ENCODE data around the gene FHIP1B. TPM values are rescaled to one million over a fixed set of nuclear protein-coding genes. Genes with fewer than 3 reads are reported as not detected.

The FHIP1B gene
- total RNA-seq, 2 experiments from 2014 or later: 20.1 to 21.2 TPM

- Histone ChIP-seq H3K27ac (ENCODE audit: low read depth, low read length, poor library complexity, severe bottlenecking) (no peak overlapping the region), H3K79me2 (ENCODE audit: insufficient read depth, low read depth, low read length) (no peaks in the 10 kb centered on the region), H3K4me2 (ENCODE audit: low read length) (no peak overlapping the region), H3K9me2 (ENCODE audit: insufficient read depth, low read length) (no peaks in the 10 kb centered on the region), H2AFZ (ENCODE audit: low read length) (no peak overlapping the region), H3K4me3 (ENCODE audit: low read depth, low read length, poor library complexity, severe bottlenecking) (no peak overlapping the region), H4K20me1 (ENCODE audit: insufficient read depth, low read length) (no peaks in the 10 kb centered on the region; the same call in 1 of the 2 replicates), H3K36me3 (ENCODE audit: insufficient read depth, low read length) (peaks cover 34% of the 10 kb centered on the region), H3K4me1 (ENCODE audit: insufficient read depth, low read length, poor library complexity, severe bottlenecking) (peaks cover 6% of the 10 kb centered on the region), H3K9me3 (ENCODE audit: low read length) (no peaks in the 10 kb centered on the region)
- intact Hi-C loops (cut with micrococcal nuclease; ENCODE audit: unreplicated experiment): no loop called here
- TF ChIP-seq CTCF (conservative IDR thresholded peaks at IDR 0.05; ENCODE audit: low read length) (no peak), EZH2phosphoT487 (IDR thresholded peaks at IDR 0.05; ENCODE audit: borderline replicate concordance, low read depth, low read length) (no peak)
- BruUV-seq (replicated peaks): no TSS peak
- DNase-seq (ENCODE audit: low spot score): no peak
- ChIA-PET CTCF (ENCODE audit: unreplicated experiment) (interaction anchor here (0.6 kb wide), 1 partner anchor 9 kb away, joined by 3 read pairs; no protein-coding TSS in a partner anchor), POLR2A (interaction anchor here (1.4 kb wide), 1 partner anchor 10 kb away, joined by 6 read pairs; no protein-coding TSS in a partner anchor)
These were observed 8.5 kb downstream of the FHIP1B start for GRCh38 chr11:6225896-6226295.

GRCh38 chr11:6225024-6225423 lies 9.4 kb downstream of the FHIP1B start:
- no peaks in the 10 kb centered on the region for H3K79me2 ChIP-seq (ENCODE audit: insufficient read depth, low read depth, low read length)
- no peak overlapping the region for H2AFZ ChIP-seq (ENCODE audit: low read length)
- H3K4me2 ChIP-seq (ENCODE audit: low read length): no peak overlapping the region
- CTCF ChIA-PET (ENCODE audit: unreplicated experiment): interaction anchor here (0.6 kb wide), 1 partner anchor 8 kb away, joined by 3 read pairs; no protein-coding TSS in a partner anchor
- intact Hi-C loops (cut with micrococcal nuclease; ENCODE audit: unreplicated experiment): no loop called here
- H3K27ac ChIP-seq (ENCODE audit: low read depth, low read length, poor library complexity, severe bottlenecking): no peak overlapping the region
- DNase-seq (ENCODE audit: low spot score): no peak
- H3K9me2 ChIP-seq (ENCODE audit: insufficient read depth, low read length): no peaks in the 10 kb centered on the region
- H3K4me3 ChIP-seq (ENCODE audit: low read depth, low read length, poor library complexity, severe bottlenecking): no peak overlapping the region
- H4K20me1 ChIP-seq (ENCODE audit: insufficient read depth, low read length): no peaks in the 10 kb centered on the region
- H3K4me1 ChIP-seq (ENCODE audit: insufficient read depth, low read length, poor library complexity, severe bottlenecking): peaks cover 2% of the 10 kb centered on the region
- POLR2A ChIA-PET: interaction anchor here (0.7 to 1.7 kb wide), 4 partner anchors 8 to 57 kb away, joined by 3 to 6 read pairs (median 5); no protein-coding TSS in a partner anchor
- no TSS peak for BruUV-seq (replicated peaks)
- TF ChIP-seq CTCF (conservative IDR thresholded peaks at IDR 0.05; ENCODE audit: low read length) (no peak), EZH2phosphoT487 (IDR thresholded peaks at IDR 0.05; ENCODE audit: borderline replicate concordance, low read depth, low read length) (no peak)
- peaks cover 42% of the 10 kb centered on the region for H3K36me3 ChIP-seq (ENCODE audit: insufficient read depth, low read length)
- H3K9me3 ChIP-seq (ENCODE audit: low read length): no peaks in the 10 kb centered on the region

GRCh38 chr11:6224421-6224820 lies 10.0 kb downstream of the FHIP1B start:
- Histone ChIP-seq H4K20me1 (ENCODE audit: insufficient read depth, low read length) (no peaks in the 10 kb centered on the region), H2AFZ (ENCODE audit: low read length) (no peak overlapping the region), H3K9me3 (ENCODE audit: low read length) (no peaks in the 10 kb centered on the region), H3K27ac (ENCODE audit: low read depth, low read length, poor library complexity, severe bottlenecking) (no peak overlapping the region), H3K4me2 (ENCODE audit: low read length) (no peak overlapping the region), H3K79me2 (ENCODE audit: insufficient read depth, low read depth, low read length) (no peaks in the 10 kb centered on the region), H3K9me2 (ENCODE audit: insufficient read depth, low read length) (no peaks in the 10 kb centered on the region), H3K4me1 (ENCODE audit: insufficient read depth, low read length, poor library complexity, severe bottlenecking) (no peaks in the 10 kb centered on the region), H3K36me3 (ENCODE audit: insufficient read depth, low read length) (peaks cover 48% of the 10 kb centered on the region), H3K4me3 (ENCODE audit: low read depth, low read length, poor library complexity, severe bottlenecking) (no peak overlapping the region)
- ChIA-PET CTCF (ENCODE audit: unreplicated experiment) (interaction anchor here (0.6 kb wide), 1 partner anchor 10 kb away, joined by 3 read pairs; no protein-coding TSS in a partner anchor), POLR2A (interaction anchor here (1.4 to 1.7 kb wide), 3 partner anchors 9 to 13 kb away, joined by 4 to 6 read pairs (median 6); no protein-coding TSS in a partner anchor)
- no peak for DNase-seq (ENCODE audit: low spot score)
- intact Hi-C loops (cut with micrococcal nuclease; ENCODE audit: unreplicated experiment): no loop called here
- BruUV-seq (replicated peaks): no TSS peak
- TF ChIP-seq CTCF (conservative IDR thresholded peaks at IDR 0.05; ENCODE audit: low read length): no peak
- TF ChIP-seq EZH2phosphoT487 (IDR thresholded peaks at IDR 0.05; ENCODE audit: borderline replicate concordance, low read depth, low read length): no peak
